Measurements from ENCODE around the gene DYTN. TPM values are rescaled to one million over a fixed set of nuclear protein-coding genes. Genes with fewer than 3 reads are reported as not detected.

The DYTN gene
- total and polyA plus RNA-seq, 12 donors, result not detected

DNA sequence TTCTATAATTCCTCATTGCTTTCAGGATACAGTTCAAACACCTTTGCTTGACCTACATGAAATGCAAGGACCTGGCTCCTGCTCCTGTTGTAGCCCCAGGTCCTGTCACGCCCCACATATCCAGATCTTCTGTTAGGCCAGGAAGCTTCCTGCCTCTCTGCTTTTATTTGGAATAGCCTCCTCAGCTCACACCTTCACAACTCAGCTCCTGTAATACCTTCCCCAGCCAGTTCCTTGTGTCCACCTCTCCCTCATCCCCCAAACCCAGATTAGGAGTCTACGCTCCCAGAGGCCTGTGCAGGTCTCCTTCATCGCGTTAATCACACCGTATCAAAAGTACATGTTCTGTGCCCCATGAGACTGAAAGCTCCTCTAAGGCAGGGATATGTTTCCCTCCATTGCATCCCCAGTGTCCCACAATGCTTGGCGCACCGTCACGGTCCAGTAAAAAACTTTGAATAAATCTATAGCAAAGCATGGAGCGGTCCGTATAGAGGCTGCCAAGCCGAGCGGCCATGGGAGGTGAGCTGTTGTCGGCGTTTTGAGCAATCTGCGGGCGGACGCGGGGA, 46.6 kb upstream of the DYTN start:
- Histone ChIP-seq H3K27me3 (no peaks in the 10 kb centered on the region), H3K9me3 (replicated peaks in 1 of 3) (no peaks in the 10 kb centered on the region), H3K4me1 (replicated peaks in 1 of 2) (peaks cover 0 to 19% of the 10 kb centered on the region in 2 donors), H3K27ac (peak overlapping the region; percentile 59 to 96 (median 89)), H3K4me3 (peak overlapping the region; percentile 6 to 92 (median 50)), H3K36me3 (replicated peaks in 1 of 2) (peaks cover 0 to 4% of the 10 kb centered on the region in 2 donors)
- WGBS, 4 donors, result 6 to 9% (median 7%) methylated on average over 14 to 18 of the region's 18 CpGs
- no peak for DNase-seq
- TF ChIP-seq, protein P1, sequence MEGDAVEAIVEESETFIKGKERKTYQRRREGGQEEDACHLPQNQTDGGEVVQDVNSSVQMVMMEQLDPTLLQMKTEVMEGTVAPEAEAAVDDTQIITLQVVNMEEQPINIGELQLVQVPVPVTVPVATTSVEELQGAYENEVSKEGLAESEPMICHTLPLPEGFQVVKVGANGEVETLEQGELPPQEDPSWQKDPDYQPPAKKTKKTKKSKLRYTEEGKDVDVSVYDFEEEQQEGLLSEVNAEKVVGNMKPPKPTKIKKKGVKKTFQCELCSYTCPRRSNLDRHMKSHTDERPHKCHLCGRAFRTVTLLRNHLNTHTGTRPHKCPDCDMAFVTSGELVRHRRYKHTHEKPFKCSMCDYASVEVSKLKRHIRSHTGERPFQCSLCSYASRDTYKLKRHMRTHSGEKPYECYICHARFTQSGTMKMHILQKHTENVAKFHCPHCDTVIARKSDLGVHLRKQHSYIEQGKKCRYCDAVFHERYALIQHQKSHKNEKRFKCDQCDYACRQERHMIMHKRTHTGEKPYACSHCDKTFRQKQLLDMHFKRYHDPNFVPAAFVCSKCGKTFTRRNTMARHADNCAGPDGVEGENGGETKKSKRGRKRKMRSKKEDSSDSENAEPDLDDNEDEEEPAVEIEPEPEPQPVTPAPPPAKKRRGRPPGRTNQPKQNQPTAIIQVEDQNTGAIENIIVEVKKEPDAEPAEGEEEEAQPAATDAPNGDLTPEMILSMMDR (IDR thresholded peaks at IDR 0.05), result no peak
- TF ChIP-seq POLR2A (IDR thresholded peaks at IDR 0.05), result no peak
- intact Hi-C loops (cut with DNase I), result no loop called here

- intact Hi-C loops (cut with DNase I), result no loop called here
- Histone ChIP-seq H3K36me3 (replicated peaks in 1 of 2) (no peaks in the 10 kb centered on the region), H3K4me3 (no peak overlapping the region), H3K4me1 (replicated peaks in 1 of 2) (no peaks in the 10 kb centered on the region), H3K27me3 (no peaks in the 10 kb centered on the region), H3K27ac (no peak overlapping the region), H3K9me3 (replicated peaks in 1 of 3) (no peaks in the 10 kb centered on the region)
- TF ChIP-seq, protein P1 (IDR thresholded peaks at IDR 0.05), result no peak
- no peak for DNase-seq
- WGBS, 4 donors, result 42 to 58% (median 51%) methylated on average over 1 of the region's 1 CpG
These were observed 38.6 kb upstream of the DYTN start for GRCh38 chr2:206756816-206757215.

DNA sequence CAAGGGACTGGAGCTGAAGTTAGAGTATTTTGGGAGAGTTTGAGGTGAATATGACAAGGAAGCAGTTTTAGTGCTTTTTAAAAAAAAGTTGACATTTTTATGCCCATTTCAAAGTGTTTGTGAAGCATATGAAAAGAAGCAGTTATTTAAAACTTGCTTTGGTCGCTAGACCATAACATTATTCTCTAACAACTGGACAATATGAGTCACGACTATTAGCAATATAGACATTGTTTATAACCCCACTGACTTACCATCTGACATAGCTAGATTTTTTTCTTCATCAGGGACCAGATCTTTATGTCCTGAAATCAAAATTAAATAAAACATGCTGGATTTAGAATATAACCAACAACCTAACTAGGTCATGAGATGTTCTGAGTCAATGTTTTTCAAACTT, 22.6 kb upstream of the DYTN start:
- intact Hi-C loops (cut with DNase I), result no loop called here
- Histone ChIP-seq H3K27me3 (no peaks in the 10 kb centered on the region), H3K4me1 (replicated peaks in 1 of 2) (no peaks in the 10 kb centered on the region), H3K9me3 (replicated peaks in 1 of 3) (no peaks in the 10 kb centered on the region), H3K27ac (no peak overlapping the region), H3K4me3 (no peak overlapping the region), H3K36me3 (replicated peaks in 1 of 2) (no peaks in the 10 kb centered on the region)
- no peak for DNase-seq
- WGBS, 4 donors, result 39 to 62% (median 58%) methylated on average over 2 of the region's 2 CpGs
- TF ChIP-seq, protein P1 (IDR thresholded peaks at IDR 0.05), result no peak
- TF ChIP-seq POLR2A (IDR thresholded peaks at IDR 0.05), result no peak

- Histone ChIP-seq H3K4me3 (no peak overlapping the region), H3K9me3 (replicated peaks in 1 of 3) (no peaks in the 10 kb centered on the region), H3K4me1 (replicated peaks in 1 of 2) (no peaks in the 10 kb centered on the region), H3K27ac (no peak overlapping the region), H3K36me3 (replicated peaks in 1 of 2) (no peaks in the 10 kb centered on the region), H3K27me3 (no peaks in the 10 kb centered on the region)
- DNase-seq, result no peak
- TF ChIP-seq, protein P1 (IDR thresholded peaks at IDR 0.05), result no peak
- WGBS, 4 donors, result 62 to 79% (median 70%) methylated on average over 2 of the region's 2 CpGs
- intact Hi-C loops (cut with DNase I), result no loop called here
These were observed 21.1 kb upstream of the DYTN start for GRCh38 chr2:206739271-206739670.

Measured in adrenal gland (tissue), 12 donors.